Heart left ventricle (tissue), 13 donors: Measurements from ENCODE around the gene MSANTD3.

ENCODE experiments used
- POLR2A ChIP-seq, 2 donors: fragments of 450-650 bp; IDR thresholded peaks; one replicate each; pipeline ENCODE4 v1.6.1; 2017; ENCODE audit warnings: antibody characterized with exemption in 2 of 2, mild to moderate bottlenecking in 2 of 2, moderate library complexity in 2 of 2
- TF ChIP-seq, protein P1 (sequence below), 12 donors: fragments of 200-600 bp; sonication (generic) in 4 of 12; IDR thresholded peaks; one replicate each; pipeline versions ENCODE4 v1.5.0 to v1.8.0; 2018 to 2022; ENCODE audit warnings: antibody characterized with exemption in 12 of 12, mild to moderate bottlenecking in 5 of 12
- donor health status: ischemic (EF 13 %, LVEDD 7.1; RV severe dilation, severe dysfunction).
- donor health status: DM: no; HTN: yes; CAD: no.
- donor health status: DM: no; HTN: no; CAD: no.
- donor health status: ischemic (EF 25% LVEDD 6.9; RV normal size, moderate dysfunction).
- donor health status: ischemic (EF 25% LVEDD 5.7; RV mildly dilated, moderate dysfunction).
- donor health status: ischemic (EF 35%, LVEDD 5.7; RV mildly dilated, moderate dysfunction).
- donor health status: nonischemic (EF 11% LVEDD 7.7; RV severe dilation, severe dysfunction).
- donor health status: DM: yes; HTN: yes; CAD: no.
- donor health status: PGD.
- donor health status: ischemic (EF 29% LVEDD 5.4; RV normal size, mild dysfunction).
- donor health status: nonischemic (EF 23%, LVEDD 6.1; RV moderate dilation, normal function).

DNA sequence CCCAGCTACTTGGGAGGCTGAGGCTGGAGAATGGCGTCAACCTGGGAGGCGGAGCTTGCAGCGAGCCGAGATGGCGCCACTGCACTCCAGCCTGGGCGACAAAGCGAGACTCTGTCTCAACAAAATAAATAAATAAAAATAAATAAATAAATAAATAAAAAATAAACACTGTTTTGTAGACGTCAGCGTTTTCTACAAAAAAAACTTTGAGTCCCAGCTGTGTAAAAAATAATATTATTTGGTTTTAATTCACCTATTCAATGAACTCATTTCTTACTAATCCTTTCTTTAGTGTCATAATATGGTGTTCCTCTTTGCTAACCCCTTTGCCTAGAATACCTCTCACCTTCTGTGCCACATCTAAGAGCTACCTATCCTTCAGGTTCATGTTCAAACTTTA lies 30.2 kb upstream of the MSANTD3 start:
- no peak for TF ChIP-seq POLR2A (IDR thresholded peaks at IDR 0.05)
- TF ChIP-seq, protein P1, sequence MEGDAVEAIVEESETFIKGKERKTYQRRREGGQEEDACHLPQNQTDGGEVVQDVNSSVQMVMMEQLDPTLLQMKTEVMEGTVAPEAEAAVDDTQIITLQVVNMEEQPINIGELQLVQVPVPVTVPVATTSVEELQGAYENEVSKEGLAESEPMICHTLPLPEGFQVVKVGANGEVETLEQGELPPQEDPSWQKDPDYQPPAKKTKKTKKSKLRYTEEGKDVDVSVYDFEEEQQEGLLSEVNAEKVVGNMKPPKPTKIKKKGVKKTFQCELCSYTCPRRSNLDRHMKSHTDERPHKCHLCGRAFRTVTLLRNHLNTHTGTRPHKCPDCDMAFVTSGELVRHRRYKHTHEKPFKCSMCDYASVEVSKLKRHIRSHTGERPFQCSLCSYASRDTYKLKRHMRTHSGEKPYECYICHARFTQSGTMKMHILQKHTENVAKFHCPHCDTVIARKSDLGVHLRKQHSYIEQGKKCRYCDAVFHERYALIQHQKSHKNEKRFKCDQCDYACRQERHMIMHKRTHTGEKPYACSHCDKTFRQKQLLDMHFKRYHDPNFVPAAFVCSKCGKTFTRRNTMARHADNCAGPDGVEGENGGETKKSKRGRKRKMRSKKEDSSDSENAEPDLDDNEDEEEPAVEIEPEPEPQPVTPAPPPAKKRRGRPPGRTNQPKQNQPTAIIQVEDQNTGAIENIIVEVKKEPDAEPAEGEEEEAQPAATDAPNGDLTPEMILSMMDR (IDR thresholded peaks at IDR 0.05): no peak
